ENCODE data around the gene WDFY2. TPM values are rescaled to one million over a fixed set of nuclear protein-coding genes. Genes with fewer than 3 reads are reported as not detected.
A peak's percentile ranks its signal among the peaks of the same experiment; 100 is the strongest.

The WDFY2 gene
- total RNA-seq, 1 experiment from 2014 or later, result 26.4 TPM

DNA sequence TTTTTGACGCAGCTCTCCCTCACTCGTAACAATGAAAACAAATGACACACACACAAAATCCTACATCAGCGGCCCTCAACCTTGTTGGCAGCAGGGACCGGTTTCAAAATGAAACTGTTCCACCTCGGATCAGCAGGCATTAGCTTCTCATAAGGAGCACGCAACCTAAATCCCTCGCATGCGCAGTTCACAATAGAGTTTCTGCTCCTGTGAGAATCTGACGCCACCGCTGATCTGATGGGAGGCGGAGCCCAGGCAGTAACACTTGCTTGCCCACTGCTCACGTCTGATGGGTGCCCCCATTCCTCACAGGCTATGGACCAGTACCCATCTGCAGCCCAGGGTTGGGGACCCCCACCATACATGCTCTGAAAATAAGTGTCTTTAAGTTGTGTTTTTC is 176.3 kb downstream of the WDFY2 start:
- H4K91ac ChIP-seq (ENCODE audit: insufficient read length, low read depth, low read length), result no peak overlapping the region
- H3K4me2 ChIP-seq (ENCODE audit: insufficient read depth, insufficient read length, low read length), result no peak overlapping the region
- no peak overlapping the region for H3K18ac ChIP-seq (ENCODE audit: insufficient read length, low read depth, low read length)
- DNase-seq, result no peak
- H3K79me1 ChIP-seq (ENCODE audit: insufficient read depth, low read depth, low read length, poor library complexity, severe bottlenecking), result no peaks in the 10 kb centered on the region
- H3K27me3 Mint-ChIP-seq (ENCODE audit: low read depth), result no peaks in the 10 kb centered on the region
- H3K23ac ChIP-seq (ENCODE audit: insufficient read length, low read depth, low read length), result no peak overlapping the region
- H3K9ac ChIP-seq (ENCODE audit: extremely low read depth, insufficient read length, low read length), result no peak overlapping the region
- no peak overlapping the region for H3K27ac ChIP-seq (ENCODE audit: insufficient read length, low read depth, low read length)
- no peak overlapping the region for H3T11ph ChIP-seq (ENCODE audit: low read length)
- H3K4me1 ChIP-seq (ENCODE audit: insufficient read depth, low read length), result no peaks in the 10 kb centered on the region
- no peak overlapping the region for H4K5ac ChIP-seq (ENCODE audit: insufficient read length, low read depth, low read length)
- TF ChIP-seq CTCF (conservative IDR thresholded peaks at IDR 0.05), result no peak
- H3K9me3 Mint-ChIP-seq, result no peaks in the 10 kb centered on the region
- H2BK120ac ChIP-seq (ENCODE audit: low read depth, low read length, poor library complexity, severe bottlenecking), result no peak overlapping the region
- H3K36me3 Mint-ChIP-seq (ENCODE audit: insufficient read depth in 1 of 3, low read depth in 3 of 3), result peaks cover 18 to 57% (median 53%) of the 10 kb centered on the region in 3 experiments
- H3K4me3 Mint-ChIP-seq, result no peak overlapping the region
- H2AK5ac ChIP-seq (ENCODE audit: insufficient read length, low read length), result no peak overlapping the region
- no CpG with 5 or more reads among the region's 12 CpGs for WGBS (ENCODE audit: extremely low coverage, insufficient read length, low lambda C conversion rate)
- H3K4ac ChIP-seq (ENCODE audit: low read depth, low read length), result no peak overlapping the region
- H3K4me1 Mint-ChIP-seq, result peaks cover 0 to 3% of the 10 kb centered on the region in 2 experiments; a peak in 2 of 4 replicates
- H4K8ac ChIP-seq (replicated peaks; ENCODE audit: insufficient read length, low read depth, low read length), result no peak overlapping the region
- no peak overlapping the region for H2BK5ac ChIP-seq (ENCODE audit: insufficient read length, low read length)
- H3K27ac Mint-ChIP-seq, result peak overlapping the region in 2 of 3 experiments; percentile 7 to 9; a peak in 2 of 7 replicates
- H3K14ac ChIP-seq (ENCODE audit: insufficient read depth, low read length), result no peak overlapping the region
- peaks cover 2% of the 10 kb centered on the region; the same call in 1 of the 2 replicates for H3K79me2 ChIP-seq (ENCODE audit: insufficient read depth, low read length)
- H2BK12ac ChIP-seq (ENCODE audit: insufficient read length, low read depth, low read length), result no peak overlapping the region
- H3K9me3 ChIP-seq (ENCODE audit: control insufficient read depth, low read depth, low read length), result no peaks in the 10 kb centered on the region
- no peak overlapping the region for H2AFZ ChIP-seq (ENCODE audit: low read length)
- H3K56ac ChIP-seq (ENCODE audit: insufficient read length, low read depth, low read length), result no peak overlapping the region
- no peak overlapping the region for H2BK20ac ChIP-seq (ENCODE audit: low read depth, low read length, poor library complexity, severe bottlenecking)
- H3K23me2 ChIP-seq (ENCODE audit: insufficient read length, low read depth, low read length, poor library complexity, severe bottlenecking), result no peaks in the 10 kb centered on the region
- no peaks in the 10 kb centered on the region for H4K20me1 ChIP-seq (ENCODE audit: control insufficient read depth, insufficient read depth, insufficient read length)
- no peak overlapping the region for H2BK15ac ChIP-seq (ENCODE audit: low read depth, low read length)
- H3K27me3 ChIP-seq (ENCODE audit: insufficient read depth, low read length), result no peaks in the 10 kb centered on the region
